Activated T-cell treated with anti-CD3 and anti-CD28 coated beads for 48 hours (primary cell): ENCODE results near the gene KSR2.
"Not testable (repeated sequence)": the region's sequence is repeated elsewhere in the genome, so short reads cannot be mapped to it uniquely, and the experiment has no call there.

Experiments used
- DNase-seq: peaks from one replicate; pipeline ENCODE4 v3.0.0-alpha.2; 2020; ENCODE audit warnings: low read depth

Gene KSR2

GRCh38 chr12:117821480-117822175 is 147.2 kb downstream of the KSR2 start:
- no peak for DNase-seq

- DNase-seq, result no peak
Measured at GRCh38 chr12:117820216-117820907, 148.4 kb downstream of the KSR2 start.

DNA sequence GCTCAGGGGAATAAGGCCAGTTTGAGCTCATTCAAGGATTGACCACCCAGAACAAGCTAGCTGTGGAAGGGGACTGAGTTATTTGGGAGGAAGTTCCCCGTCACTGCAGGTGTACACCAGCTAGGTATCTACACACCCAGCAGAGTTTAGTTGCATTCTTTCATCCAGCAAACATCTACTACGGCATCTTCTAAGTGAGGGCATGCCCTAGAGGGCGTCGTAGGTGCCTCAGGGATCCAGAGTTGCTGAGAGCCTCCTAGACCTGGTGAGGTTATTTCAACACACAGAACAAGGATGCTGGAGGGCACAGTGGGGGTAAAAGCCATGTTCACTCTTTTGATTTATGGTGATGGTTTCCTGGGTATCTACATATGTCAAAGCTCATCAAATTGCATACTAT is 149.6 kb downstream of the KSR2 start:
- DNase-seq, result no peak

GRCh38 chr12:117818400-117818799 is 150.4 kb downstream of the KSR2 start:
- DNase-seq, result no peak

- DNase-seq, result no peak
Measured at GRCh38 chr12:117809509-117809908, 159.3 kb downstream of the KSR2 start.

DNA sequence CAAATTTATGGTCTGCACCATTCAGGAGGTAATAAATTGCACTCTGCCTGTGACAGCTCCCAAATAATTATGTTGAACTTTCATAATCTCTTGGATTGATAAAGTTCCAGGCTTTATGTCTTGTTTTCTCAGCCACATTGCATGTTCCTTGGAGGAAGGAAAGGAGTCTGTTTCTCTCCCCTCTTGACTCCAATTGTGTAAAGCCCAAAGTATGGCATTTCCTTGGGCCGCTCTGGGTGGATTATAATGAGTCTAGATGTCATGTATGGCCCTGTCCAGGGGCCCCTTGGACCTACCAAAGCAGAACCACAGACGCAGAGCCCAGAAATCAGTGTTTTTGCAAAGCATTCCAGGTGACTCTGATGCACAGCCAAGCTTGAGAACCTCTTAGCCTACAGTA is 160.8 kb downstream of the KSR2 start:
- DNase-seq, result no peak

DNA sequence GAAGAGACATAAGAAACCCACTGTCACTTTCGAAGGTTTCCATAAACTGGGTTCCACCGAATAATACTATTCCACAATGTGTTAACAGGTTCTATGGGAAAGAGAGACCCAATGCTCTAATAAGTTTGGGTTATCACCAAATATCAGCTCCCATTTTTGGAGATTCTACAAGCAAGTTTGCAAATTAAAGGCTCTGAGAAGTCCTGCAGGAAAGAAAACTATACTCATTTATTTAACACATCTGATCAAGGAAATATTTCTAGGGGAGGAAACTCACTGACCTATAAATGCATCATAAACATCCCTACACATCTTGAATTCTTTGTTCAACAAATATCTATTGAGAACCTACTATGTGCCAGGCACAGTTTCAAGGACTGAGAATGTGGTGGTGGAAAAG is 161.4 kb downstream of the KSR2 start:
- no peak for DNase-seq

DNA sequence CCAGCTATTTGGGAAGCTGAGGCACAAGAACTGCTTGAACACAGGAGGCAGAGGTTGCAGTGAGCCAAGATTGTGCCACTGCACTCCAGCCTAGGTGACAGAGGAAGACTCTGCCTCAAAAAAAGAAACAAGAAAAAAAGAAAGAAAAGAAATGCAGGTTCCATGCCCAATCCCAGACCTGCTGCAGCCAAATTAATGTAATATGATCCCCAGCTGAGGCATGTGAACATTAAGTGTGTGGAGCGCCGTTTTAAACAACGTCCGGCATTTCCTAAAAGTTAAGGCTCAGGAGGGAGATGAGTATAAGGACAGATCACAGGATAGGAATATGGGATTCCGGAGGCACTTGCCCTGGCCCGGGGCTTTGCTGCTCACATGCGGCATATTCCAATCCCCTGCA is 162.9 kb downstream of the KSR2 start:
- no peak for DNase-seq

DNA sequence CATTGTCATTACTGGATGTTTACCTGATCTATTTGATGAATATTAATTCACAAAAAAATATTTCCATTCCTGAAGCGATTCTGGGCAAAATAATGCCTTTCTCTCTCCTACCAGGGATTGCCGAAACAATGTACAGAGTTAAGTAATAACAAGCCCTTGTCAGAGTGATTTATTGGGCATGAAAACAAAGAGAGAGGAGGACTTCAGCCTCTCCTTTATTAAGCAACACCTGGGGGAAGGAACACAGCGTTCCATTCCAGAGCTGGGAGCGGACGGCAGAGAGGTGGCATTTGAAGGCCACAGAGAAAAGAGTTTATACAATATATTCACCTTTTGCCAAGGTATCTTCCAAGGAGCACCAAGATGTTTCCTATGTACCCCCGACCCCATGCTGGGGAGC is 165.8 kb downstream of the KSR2 start:
- DNase-seq, result no peak

DNA sequence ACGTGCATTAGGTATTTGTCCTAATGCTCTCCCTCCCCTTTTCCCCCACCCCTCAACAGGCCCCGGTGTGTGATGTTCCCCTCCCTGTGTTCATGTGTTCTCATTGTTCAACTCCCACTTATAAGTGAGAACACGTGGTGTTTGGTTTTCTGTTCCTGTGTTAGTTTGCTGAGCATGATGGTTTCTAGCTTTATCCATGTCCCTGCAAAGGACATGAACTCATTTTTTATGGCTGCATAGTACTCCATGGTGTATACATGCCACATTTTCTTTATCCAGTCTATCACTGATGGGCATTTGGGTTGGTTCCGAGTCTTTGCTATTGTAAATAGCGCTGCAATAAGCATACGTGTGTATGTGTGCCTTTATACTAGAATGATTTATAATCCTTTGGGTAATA is 168.1 kb downstream of the KSR2 start:
- not testable (repeated sequence) for DNase-seq

DNA sequence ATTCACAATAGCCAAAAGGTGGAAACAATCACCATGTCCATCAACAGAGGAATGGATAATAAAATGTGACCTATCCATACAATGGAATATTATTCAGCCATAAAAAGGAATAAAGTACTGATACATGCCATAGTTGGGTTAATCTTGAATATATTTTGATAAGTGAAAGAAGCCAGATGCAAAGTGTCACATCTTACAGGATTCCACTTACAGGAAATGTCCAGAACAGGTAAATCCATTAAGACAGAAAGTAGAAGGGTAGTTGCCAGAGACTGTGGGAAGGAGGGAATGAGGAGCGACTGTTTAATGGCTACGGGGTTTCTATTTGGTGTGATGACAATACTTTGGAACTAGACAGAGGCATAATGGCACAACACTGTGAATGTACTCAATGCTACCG is 171.6 kb downstream of the KSR2 start:
- DNase-seq, result no peak

DNA sequence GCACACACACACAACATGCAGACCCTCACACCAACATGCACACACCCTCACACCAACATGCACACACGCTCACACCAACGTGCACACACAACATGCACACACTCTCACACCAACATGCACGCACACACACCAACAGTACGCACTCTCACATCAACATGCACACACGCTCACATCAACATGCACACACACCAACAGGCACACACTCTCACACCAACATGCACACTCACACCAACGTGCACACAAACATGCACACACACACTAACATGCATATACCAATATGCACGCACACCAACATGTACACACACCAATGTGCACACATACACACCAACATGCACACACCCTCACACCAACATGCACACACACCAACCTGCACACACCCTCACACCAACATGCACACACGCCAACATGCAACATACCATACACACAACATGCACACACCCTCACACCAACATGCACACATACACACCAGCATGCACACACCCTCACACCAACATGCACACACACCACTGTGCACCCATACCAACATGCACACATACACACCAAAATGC is 175.8 kb downstream of the KSR2 start:
- DNase-seq, result no peak

DNA sequence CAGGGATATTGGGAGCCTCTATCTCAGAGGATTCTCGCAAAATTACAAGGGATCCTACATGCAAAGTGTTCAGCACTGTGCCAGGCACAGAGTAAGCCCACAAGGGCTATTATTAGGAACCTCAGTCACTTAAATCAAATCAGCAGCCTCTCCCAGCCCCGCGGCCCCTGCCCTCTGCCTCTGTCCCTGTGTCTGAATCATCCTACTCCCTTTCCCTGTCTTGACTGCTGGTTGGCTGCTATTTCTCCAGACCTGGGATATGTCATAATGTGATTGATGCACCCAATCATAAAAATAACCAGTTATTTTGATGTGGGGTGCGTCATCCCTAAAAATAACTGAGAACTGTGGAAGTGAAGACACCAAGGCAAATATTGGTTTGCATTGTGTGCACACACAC is 176.3 kb downstream of the KSR2 start:
- no peak for DNase-seq

DNA sequence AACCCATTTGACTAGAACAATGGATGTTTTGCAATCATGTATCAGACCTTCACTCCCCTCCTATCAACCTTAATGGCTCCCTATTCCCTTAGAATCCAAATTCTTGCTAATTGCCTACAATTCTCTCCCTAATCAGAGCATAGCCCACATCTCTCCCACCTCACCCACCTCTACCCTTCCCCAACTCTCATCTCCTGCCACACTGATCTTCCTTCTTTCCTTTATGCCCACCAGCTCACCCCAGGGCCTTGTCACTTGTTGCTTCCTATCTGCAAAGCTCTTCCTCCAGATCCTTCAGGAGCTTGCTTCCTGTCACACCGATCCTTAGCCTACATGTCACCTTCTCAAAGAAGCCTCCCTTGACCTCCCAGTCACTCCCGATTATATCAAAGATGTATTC is 177.8 kb downstream of the KSR2 start:
- no peak for DNase-seq

- DNase-seq, result no peak
Measured at GRCh38 chr12:117790198-117790597, 178.6 kb downstream of the KSR2 start.

DNA sequence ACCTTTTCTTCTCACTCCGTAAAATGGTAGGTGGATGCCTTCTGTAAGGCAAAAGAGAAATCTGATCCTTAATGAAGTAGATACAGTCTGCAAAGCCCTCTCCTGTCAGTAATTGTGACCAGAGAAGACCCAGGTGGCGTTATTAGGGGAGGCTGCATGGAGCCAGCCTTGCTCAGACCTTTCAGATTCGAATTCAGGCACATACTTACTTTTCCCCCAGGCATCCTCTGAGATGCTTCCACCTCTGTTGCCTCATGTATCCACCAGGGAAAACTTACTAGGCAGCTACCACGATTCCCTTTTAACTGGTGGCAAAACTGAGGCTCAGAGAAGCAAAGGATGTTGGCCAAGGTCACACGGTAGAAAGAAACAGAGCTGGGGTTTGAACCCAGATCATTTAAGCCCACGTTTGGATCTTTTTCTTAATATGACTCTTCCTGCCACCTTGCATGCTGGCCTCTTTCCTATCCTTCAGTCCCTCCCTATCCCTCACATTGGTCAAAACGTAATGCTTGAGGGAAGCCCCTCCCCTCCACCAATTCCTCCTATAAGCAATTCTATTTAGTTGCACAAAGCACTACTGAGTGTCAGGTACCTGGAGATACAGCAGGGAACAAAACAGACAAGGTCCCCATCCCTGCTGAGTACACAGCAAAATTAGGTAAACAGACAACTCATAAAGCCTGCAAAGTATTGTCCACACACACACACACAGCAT is 179.4 kb downstream of the KSR2 start:
- DNase-seq, result no peak

DNA sequence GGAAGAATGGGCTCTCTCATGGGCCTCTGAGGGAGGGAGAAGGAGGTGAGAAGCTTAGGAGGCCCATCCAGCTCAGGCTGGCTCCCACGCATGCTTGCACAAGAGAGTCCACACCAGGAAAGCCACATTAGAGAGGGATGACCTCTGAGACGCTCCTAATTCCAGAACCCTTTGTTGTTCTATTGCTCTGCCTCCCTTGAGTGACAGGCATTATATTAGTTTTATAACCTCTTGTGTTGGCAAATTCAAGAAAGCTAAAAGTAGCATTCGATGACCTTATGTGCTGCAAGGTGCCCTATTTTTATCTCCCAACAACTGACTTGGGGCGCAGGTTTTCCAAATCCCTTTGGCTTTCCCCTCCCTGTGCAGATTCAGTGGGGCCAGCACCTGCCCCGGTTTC is 190.1 kb downstream of the KSR2 start:
- DNase-seq, result no peak

GRCh38 chr12:117774941-117775775 is 193.6 kb downstream of the KSR2 start:
- no peak for DNase-seq

DNA sequence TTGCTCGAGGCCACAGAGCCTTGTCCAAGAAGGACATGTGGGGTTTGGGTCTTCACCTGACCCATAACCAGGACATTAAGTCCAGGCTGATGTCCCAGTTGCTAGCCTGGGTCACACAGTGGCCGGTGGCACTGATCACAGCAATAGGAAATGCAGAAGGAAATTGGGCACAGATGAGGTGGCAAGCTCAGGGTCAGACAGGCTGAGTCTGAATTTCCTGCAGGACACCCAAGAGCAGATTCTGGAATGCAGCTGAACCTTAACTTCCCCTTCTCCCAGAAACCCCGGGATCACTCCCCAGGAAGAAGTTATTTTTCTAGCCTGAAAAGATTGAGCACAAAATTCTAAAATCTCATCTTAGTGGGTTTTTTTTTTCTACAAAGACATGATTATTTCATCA is 199.9 kb downstream of the KSR2 start:
- DNase-seq, result no peak

DNA sequence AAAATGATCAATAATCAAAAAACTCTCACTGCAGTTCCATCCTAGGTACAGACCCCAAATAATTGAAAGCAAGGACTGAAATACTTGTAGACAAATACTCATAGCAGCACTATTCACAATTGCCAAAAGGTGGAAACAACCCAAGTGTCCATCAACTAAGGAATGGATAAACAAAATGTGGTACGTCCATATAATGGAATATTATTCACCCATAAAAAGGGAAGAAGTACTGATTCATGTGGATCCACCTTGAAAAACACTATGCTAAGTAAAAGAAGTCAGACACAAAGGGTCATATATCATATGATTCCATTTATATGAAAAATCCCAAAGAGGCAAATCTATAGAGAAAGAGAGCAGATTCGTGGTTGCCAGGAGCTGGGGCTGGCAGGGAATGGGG is 202.8 kb downstream of the KSR2 start:
- DNase-seq, result no peak

GRCh38 chr12:117762143-117762542 is 206.6 kb downstream of the KSR2 start:
- no peak for DNase-seq

DNA sequence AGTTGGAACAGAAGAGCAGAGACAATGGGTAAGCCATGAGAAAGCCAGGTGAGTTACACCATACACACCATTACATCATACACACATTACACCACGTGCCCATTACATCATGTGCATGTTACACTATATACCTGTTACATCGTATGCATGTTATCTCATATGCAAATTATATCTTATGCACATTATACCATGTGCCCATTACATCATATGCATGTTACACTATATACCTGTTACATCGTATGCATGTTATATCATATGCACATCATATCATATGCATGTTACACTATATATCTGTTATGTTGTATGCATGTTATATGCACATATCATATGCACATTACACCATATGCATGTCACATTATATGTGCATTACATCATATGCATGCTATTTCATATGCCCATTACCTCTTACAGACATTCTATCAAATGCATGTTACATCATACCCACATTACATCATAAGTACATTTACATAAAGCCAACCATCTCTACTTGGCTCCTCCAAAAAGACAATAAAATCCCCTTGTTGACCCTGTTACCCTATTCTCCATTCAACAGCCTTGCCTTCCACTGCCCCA is 207.2 kb downstream of the KSR2 start:
- DNase-seq, result no peak
